GM21515 (cell line): ENCODE results near the gene PTPN1.

ENCODE experiments used
- ATAC-seq: cut with Tn5 transposase; IDR thresholded peaks from one replicate; pipeline ENCODE4 v1.9.1; 2021; ENCODE audit not compliant: unreplicated experiment

Gene PTPN1

GRCh38 chr20:50572938-50573777 is 63.0 kb downstream of the PTPN1 start:
- ATAC-seq: no peak

DNA sequence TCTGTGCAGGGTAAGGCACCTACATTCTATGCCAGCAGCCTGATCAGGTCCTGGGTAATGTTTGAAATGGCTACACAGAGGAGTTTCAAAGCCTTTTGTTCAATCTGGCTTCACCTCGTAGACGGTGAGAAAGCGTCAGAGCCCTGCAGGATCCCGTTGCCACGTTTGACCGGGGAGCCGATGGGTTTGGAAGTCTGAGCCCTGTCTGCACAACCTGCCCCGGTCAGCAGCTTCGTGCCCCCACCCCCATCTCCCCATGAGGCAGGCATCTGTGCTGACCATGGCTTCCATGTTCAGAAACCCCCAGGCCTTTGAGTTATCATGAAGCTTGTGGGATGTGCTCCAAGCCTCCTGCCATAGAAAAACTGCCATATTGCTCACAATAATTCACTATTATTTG is 63.9 kb downstream of the PTPN1 start:
- no peak for ATAC-seq

- no peak for ATAC-seq
Observed at GRCh38 chr20:50574586-50574985, 64.4 kb downstream of the PTPN1 start.

DNA sequence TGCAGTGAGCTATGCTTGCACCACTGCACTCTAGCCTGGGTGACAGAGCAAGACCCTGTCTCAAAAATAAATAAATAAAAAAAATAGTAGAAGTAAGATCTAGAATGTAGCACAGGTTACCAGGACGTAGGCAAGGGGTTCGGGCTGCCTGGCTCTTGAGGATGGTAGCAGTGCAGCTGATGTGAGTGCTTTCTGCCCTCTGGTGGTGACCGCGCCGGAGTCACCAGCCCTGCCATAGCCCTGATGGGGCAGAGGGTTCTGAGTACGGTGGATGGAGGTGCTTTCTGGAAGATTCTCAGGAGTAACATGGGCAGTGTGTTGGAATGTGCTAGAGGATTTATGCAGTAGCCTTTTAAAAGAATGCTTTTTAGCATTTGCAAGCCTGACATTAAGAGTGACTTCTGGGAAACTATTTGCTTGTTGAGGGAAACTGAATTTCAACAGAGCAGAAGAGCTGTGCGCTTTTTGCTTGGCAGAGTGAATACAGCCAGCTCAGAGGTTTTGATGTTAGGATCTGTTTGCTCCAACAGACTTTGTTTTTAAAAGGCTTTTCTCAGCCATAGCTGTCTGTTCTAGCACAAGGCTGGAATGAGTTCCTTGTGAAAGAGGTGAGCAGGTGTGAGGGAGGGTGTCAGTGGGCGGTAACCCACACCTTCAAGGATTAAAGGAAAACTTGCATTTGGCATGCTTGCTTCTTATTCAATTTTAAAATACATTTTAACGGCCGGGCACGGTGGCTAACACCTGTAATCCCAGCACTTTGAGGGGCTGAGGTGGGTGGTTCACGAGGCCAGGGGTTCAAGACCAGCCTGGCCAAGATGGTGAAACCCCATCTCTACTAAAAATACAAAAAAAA is 65.9 kb downstream of the PTPN1 start:
- no peak for ATAC-seq

GRCh38 chr20:50577175-50578018 is 67.2 kb downstream of the PTPN1 start:
- no peak for ATAC-seq

DNA sequence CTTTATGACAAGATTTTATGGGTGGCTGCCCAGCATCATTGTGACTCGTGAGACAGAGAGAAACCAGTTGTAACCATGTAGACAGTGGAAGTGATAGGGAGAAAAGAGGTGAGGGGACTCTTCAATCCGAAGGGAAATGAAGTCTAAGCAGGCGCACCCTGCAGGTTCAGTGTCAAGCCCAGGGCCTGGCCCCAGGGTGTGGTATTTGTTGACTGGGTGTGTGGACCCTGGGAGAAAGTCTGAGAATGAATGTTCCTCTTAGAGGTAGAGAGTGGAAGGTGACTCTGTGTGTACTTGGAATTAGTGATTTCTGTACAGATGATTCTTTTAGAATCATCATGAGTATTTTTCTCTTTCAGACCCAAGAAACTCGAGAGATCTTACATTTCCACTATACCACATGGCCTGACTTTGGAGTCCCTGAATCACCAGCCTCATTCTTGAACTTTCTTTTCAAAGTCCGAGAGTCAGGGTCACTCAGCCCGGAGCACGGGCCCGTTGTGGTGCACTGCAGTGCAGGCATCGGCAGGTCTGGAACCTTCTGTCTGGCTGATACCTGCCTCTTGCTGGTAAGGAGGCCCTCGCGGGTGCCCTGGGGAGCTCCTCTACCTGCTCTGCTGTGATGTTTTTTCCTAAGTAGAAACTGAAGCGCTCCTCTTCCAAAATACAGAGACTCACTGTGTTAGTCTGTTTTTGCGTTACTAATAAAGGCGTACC is 68.0 kb downstream of the PTPN1 start:
- no peak for ATAC-seq

GRCh38 chr20:50578778-50579165 is 68.6 kb downstream of the PTPN1 start:
- ATAC-seq: no peak

DNA sequence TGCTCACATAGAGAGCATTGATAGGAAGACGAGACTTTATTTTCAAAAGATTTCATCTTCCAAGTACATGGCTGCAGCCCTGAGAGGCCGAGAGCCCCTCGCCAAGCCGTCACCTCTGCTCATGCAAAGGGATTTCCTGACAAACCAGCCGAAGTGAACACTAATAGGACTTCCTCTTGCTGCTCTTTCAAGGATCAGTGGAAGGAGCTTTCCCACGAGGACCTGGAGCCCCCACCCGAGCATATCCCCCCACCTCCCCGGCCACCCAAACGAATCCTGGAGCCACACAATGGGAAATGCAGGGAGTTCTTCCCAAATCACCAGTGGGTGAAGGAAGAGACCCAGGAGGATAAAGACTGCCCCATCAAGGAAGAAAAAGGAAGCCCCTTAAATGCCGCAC is 69.3 kb downstream of the PTPN1 start:
- ATAC-seq: no peak

DNA sequence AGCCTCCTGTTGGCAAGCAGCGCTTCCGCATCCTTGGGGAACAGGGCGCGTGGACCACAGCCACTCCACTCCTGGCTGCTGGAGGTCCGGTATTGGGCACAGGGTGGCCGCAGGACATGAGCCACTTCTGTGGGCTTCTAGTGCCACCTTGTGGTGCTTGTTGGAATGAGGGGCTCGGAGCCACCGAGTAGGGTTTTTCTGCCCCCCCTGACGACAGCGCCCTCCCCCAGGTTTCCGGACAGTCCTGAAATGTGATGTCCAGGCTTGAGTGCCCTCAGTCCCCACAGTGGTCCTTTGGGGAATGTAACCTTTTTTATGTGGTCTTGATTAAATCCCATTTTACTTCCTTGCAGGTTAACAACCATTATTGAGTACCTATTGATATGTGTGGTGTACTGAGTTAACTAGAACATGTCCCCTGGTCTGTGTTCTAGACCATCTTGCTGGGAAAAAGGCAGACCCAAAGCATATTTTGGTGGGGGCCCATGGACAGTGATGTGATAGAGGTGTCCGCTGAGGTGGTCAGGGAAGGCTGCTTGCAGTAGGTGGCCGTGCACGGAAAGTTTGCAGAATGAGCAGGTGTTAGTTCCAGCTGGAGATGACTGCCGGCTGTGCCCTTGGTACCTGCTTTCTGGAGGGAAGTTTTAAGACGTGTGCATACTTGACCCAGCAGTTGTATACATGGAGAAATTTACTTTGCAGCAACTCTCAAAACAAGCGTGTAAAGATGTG is 70.0 kb downstream of the PTPN1 start:
- ATAC-seq: no peak

DNA sequence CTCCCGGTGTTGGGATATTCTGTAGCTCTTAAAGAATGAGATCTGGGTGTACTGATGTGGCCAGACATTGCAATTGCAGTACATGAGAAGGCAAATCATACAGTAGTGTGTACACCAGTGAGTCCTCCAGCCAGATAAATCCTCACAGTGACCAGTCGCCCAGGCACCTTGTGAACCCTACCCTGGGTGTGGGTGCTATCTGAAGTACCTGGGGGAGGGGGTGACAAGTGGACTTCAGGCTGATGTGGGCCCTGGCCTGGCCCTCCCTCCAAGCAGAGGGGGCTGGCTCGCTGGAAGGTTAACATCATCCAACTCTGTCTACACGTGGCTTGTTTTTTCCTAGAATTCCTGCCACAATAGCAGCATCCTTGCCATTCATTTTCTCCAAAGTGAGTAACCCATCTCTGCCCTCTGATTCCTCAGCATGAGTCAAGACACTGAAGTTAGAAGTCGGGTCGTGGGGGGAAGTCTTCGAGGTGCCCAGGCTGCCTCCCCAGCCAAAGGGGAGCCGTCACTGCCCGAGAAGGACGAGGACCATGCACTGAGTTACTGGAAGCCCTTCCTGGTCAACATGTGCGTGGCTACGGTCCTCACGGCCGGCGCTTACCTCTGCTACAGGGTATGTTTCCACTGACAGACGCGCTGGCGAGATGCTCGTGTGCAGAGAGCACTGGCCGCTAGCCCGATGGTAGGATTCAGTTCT is 70.8 kb downstream of the PTPN1 start:
- no peak for ATAC-seq

DNA sequence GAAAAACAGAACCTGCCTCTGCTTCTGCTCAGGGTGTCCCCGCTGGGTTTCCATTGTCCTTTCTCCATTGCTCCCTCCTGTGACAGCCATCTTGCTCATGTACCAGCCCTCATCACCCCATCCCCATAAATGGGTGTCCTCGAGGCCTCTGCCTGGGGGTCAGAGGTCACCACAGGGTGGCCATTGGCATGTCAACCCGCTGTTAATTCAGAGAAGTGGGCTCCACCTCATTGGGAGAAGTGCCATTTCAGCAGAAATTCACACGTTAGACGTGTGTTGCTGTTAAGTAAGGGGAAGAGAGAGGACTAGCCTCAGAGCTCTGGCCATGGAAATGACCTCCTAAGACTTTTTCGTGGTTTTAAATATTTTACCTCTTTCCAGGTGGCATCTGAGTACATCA is 71.9 kb downstream of the PTPN1 start:
- no peak for ATAC-seq

- ATAC-seq: no peak
Observed at GRCh38 chr20:50582591-50583234, 72.5 kb downstream of the PTPN1 start.

DNA sequence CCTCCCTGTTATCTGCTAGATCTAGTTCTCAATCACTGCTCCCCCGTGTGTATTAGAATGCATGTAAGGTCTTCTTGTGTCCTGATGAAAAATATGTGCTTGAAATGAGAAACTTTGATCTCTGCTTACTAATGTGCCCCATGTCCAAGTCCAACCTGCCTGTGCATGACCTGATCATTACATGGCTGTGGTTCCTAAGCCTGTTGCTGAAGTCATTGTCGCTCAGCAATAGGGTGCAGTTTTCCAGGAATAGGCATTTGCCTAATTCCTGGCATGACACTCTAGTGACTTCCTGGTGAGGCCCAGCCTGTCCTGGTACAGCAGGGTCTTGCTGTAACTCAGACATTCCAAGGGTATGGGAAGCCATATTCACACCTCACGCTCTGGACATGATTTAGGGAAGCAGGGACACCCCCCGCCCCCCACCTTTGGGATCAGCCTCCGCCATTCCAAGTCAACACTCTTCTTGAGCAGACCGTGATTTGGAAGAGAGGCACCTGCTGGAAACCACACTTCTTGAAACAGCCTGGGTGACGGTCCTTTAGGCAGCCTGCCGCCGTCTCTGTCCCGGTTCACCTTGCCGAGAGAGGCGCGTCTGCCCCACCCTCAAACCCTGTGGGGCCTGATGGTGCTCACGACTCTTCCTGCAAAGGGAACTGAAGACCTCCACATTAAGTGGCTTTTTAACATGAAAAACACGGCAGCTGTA is 73.4 kb downstream of the PTPN1 start:
- no peak for ATAC-seq

DNA sequence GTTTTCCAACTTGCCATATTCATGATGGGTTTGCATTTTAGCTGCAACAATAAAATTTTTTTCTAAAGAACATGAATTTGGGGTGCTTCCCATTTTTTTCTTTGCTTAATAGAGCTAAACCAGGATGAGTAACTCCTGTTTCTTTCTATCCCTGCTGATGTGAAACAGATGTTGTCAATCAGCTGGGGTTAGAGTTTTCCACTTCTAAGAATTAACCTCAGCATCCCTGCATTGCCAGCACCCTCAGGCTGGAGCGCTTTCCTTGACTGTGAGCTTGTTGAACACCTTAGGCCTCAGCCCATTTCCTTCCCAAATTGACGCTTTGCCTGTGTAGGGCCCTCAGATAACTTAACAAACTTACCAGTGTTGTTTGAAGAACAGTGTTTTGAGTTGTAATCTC is 74.5 kb downstream of the PTPN1 start:
- ATAC-seq: no peak

DNA sequence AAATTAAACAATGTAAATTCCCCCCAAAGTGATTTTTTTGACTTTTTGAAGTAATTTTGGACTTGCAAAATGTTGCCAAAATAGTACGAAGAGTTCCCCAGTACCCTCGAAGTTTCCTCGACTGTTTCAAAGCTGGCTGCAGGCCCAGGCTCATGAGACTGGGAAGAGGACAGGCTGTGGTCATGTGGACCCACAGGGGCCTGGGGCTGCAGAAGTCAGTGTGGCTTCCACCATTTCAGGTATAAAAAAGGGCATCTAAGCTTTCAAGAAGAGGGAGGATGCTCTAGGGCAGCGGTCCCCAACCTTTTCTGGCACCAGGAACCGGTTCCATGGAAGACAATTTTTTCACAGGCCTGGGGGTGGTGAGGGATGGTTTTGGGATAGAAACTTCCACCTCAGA is 75.0 kb downstream of the PTPN1 start:
- ATAC-seq: no peak

GRCh38 chr20:50585678-50586077 is 75.5 kb downstream of the PTPN1 start:
- no peak for ATAC-seq

DNA sequence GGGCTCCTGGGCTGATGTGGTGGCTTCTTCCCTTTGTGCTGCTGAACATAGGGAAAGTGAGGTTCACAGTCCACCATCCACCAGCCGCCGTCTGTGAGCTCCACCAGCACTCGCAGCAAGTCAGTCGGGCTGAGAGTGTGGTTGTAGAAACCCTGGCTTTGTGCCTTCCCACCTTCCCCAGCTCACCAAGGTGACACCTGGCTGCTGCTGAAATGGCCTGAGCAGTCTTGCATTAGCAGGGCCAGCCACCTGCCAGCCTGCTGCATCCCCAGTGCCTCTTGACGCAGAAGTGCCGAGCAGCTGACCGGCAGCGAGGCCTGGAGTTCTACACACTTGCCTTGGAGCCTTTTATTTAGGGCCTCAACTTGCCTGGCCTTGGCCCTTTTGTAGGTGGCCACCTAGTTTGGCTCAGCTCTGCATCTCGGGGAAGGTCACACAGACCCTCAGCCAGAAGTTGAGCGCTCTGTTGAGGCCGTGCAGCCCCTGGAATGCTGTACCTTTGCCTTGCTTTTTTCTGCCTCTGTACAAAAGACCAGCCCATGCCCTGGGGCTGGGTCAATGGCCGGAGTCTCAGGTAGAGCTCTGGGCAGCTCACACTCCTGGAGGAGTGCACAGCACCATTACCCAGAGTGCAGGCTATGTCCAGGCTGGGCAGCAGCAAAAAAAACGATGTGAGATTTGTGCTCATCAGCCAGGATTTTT is 76.5 kb downstream of the PTPN1 start:
- ATAC-seq: no peak
